ENCODE measurements around the gene HCRT.

The HCRT gene

GRCh38 chr17:42136654-42137051 lies 48.6 kb downstream of the HCRT start:
- no peak for DNase-seq

- DNase-seq, result no peak
Observed at GRCh38 chr17:42135664-42136653, 49.3 kb downstream of the HCRT start.

GRCh38 chr17:42135151-42135550 lies 50.1 kb downstream of the HCRT start:
- no peak for DNase-seq

Data from effector CD4-positive, alpha-beta T cell (primary cell).